Measurements from ENCODE around the gene SERPINB10. TPM values are rescaled to one million over a fixed set of nuclear protein-coding genes. Genes with fewer than 3 reads are reported as not detected.

Gene SERPINB10
- total RNA-seq, 3 donors from 2014 or later: not detected

DNA sequence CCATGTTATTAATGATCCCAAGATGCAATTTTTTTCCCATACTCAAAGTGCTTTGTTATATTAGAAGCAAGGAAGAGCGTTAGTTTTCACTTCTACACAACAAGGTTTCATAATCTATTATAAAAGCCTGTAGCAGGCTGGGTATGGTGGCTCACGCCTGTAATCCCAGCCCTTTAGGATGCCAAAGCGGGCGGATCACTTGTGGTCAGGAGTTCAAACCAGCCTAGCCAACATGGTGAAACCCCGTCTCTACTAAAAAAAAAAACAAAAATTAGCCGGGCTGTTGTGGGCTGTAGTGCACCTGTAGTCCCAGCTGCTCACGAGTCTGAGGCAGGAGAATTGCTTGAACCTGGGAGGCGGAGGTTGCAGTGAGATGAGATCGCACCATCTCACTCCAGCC is 39.2 kb upstream of the SERPINB10 start:
- no peak overlapping the region for H3K4me3 ChIP-seq
- ATAC-seq (no peak), DNase-seq (no peak)
- H3K4me1 ChIP-seq (ENCODE audit: low read depth): no peaks in the 10 kb centered on the region
- no peaks in the 10 kb centered on the region for H3K9me3 ChIP-seq
- intact Hi-C loops (cut with DNase I, micrococcal nuclease): no loop called here
- H3K36me3 ChIP-seq (ENCODE audit: low read depth): no peaks in the 10 kb centered on the region
- TF ChIP-seq CTCF (IDR thresholded peaks at IDR 0.05): no peak

- no peaks in the 10 kb centered on the region for H3K4me1 ChIP-seq (ENCODE audit: low read depth)
- DNase-seq (no peak), ATAC-seq (no peak)
- TF ChIP-seq CTCF (IDR thresholded peaks at IDR 0.05): no peak
- no peaks in the 10 kb centered on the region for H3K9me3 ChIP-seq
- intact Hi-C loops (cut with DNase I, micrococcal nuclease): no loop called here
- H3K36me3 ChIP-seq (ENCODE audit: low read depth): no peaks in the 10 kb centered on the region
- H3K4me3 ChIP-seq: no peak overlapping the region
Observed at GRCh38 chr18:63869374-63869773, 38.4 kb upstream of the SERPINB10 start.

- intact Hi-C loops (cut with DNase I, micrococcal nuclease): no loop called here
- Histone ChIP-seq H3K4me3 (no peak overlapping the region), H3K36me3 (ENCODE audit: low read depth) (no peaks in the 10 kb centered on the region), H3K4me1 (ENCODE audit: low read depth) (no peaks in the 10 kb centered on the region), H3K9me3 (no peaks in the 10 kb centered on the region)
- no peak for DNase-seq
- TF ChIP-seq CTCF (IDR thresholded peaks at IDR 0.05): no peak
- no peak for ATAC-seq
Observed at GRCh38 chr18:63869851-63870250, 37.9 kb upstream of the SERPINB10 start.

GRCh38 chr18:63871836-63872235 is 35.9 kb upstream of the SERPINB10 start:
- Histone ChIP-seq H3K4me3 (no peak overlapping the region), H3K4me1 (ENCODE audit: low read depth) (no peaks in the 10 kb centered on the region), H3K9me3 (no peaks in the 10 kb centered on the region), H3K36me3 (ENCODE audit: low read depth) (no peaks in the 10 kb centered on the region)
- ATAC-seq: no peak
- no peak for TF ChIP-seq CTCF (IDR thresholded peaks at IDR 0.05)
- no peak for DNase-seq
- intact Hi-C loops (cut with DNase I, micrococcal nuclease): no loop called here

DNA sequence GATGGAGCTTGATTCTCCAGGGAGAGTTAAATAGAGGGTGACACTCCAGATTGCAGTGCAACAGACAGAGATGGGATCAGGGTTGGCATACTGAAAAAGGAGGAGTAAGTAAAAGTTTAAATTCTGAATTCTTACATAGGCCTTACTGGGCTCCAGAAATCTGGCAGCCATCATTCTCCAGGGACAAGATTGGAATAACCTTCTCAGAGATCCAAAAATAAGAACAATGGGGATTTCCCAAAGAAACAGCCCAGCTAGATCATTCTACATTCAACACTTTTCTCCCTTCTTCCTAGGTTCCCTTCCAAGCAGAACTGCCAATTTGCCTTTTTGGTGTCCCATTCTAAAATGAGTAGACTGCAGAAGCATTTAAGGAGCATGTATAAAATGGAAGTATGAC is 35.2 kb upstream of the SERPINB10 start:
- TF ChIP-seq CTCF (IDR thresholded peaks at IDR 0.05): no peak
- DNase-seq (no peak), ATAC-seq (no peak)
- Histone ChIP-seq H3K9me3 (no peaks in the 10 kb centered on the region), H3K4me3 (no peak overlapping the region), H3K36me3 (ENCODE audit: low read depth) (no peaks in the 10 kb centered on the region), H3K4me1 (ENCODE audit: low read depth) (no peaks in the 10 kb centered on the region)
- intact Hi-C loops (cut with DNase I, micrococcal nuclease): no loop called here

GRCh38 chr18:63878343-63878742 is 29.4 kb upstream of the SERPINB10 start:
- intact Hi-C loops (cut with DNase I, micrococcal nuclease): no loop called here
- Histone ChIP-seq H3K36me3 (ENCODE audit: low read depth) (no peaks in the 10 kb centered on the region), H3K4me3 (no peak overlapping the region), H3K9me3 (no peaks in the 10 kb centered on the region), H3K4me1 (ENCODE audit: low read depth) (no peaks in the 10 kb centered on the region)
- no peak for TF ChIP-seq CTCF (IDR thresholded peaks at IDR 0.05)
- DNase-seq (no peak), ATAC-seq (no peak)
